Activated T-cell treated with anti-CD3 and anti-CD28 coated beads, Interleukin-2, amount 50 U/mL, for 24 hours (primary cell): ENCODE data around the gene PIAS4.
"Not testable (repeated sequence)": the region's sequence is repeated elsewhere in the genome, so short reads cannot be mapped to it uniquely, and the experiment has no call there.

Experiments
- DNase-seq: peaks from one replicate; pipeline ENCODE4 v3.0.0-alpha.2; 2020
- H3K27ac Mint-ChIP-seq: 2 replicates; pipeline ENCODE4 v1.8.0; 2020; ENCODE audit warnings: mild to moderate bottlenecking, mixed read lengths
- H3K27me3 Mint-ChIP-seq: 2 replicates; pipeline ENCODE4 v1.8.0; 2020; ENCODE audit warnings: mixed read lengths
- H3K36me3 Mint-ChIP-seq: 2 replicates; pipeline ENCODE4 v1.8.0; 2020; ENCODE audit warnings: low read depth, mixed read lengths
- H3K4me1 Mint-ChIP-seq: 2 replicates; pipeline ENCODE4 v1.8.0; 2020; ENCODE audit warnings: low read depth, mixed read lengths
- H3K4me3 Mint-ChIP-seq: 2 replicates; pipeline ENCODE4 v1.8.0; 2020; ENCODE audit warnings: mild to moderate bottlenecking, moderate library complexity, mixed read lengths
- H3K9me3 Mint-ChIP-seq: 2 replicates; pipeline ENCODE4 v1.8.0; 2020; ENCODE audit warnings: mixed read lengths

PIAS4 gene

DNA sequence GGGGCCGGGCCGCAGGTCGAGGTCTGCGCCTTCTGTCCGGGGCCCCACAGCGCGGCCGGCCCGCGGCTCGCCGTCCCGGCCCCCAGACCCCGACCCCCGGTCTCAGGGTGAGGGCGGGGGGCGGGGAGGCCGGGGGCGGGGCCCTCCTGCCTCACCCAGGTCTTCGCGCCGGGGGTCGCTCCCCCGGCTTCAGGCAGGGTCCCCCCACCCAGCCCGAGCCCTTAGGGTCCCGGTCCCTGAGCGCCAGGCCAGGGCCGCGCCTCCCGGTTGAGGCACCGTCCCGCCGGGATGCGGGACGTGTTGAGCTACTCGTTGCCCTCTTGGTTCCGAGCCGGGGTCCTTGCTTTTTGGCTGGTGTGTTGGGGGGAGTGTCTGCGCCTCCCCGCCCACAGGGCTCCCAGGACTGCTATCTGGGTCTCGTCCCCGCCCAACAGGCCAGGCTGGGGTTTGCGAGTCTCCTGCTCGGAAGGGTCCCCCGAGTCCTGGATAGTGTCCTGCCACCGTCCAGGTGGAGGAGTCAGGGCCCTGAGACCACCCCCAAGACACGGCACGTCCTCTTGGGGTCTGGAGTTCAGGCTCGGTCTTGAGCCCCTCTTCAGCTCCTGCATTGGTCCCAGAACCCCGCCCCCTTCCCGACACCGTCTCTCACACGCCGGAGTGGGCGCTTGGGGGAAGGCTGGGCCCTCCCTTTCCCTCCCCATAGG, 452 bp downstream of the PIAS4 start:
- Mint-ChIP-seq H3K27ac (peak overlapping the region; percentile 73), H3K4me1 (peaks cover 41% of the 10 kb centered on the region), H3K27me3 (no peaks in the 10 kb centered on the region), H3K36me3 (peaks cover 17% of the 10 kb centered on the region), H3K4me3 (peak overlapping the region; percentile 83), H3K9me3 (no peaks in the 10 kb centered on the region)
- peak; percentile 52 for DNase-seq

DNA sequence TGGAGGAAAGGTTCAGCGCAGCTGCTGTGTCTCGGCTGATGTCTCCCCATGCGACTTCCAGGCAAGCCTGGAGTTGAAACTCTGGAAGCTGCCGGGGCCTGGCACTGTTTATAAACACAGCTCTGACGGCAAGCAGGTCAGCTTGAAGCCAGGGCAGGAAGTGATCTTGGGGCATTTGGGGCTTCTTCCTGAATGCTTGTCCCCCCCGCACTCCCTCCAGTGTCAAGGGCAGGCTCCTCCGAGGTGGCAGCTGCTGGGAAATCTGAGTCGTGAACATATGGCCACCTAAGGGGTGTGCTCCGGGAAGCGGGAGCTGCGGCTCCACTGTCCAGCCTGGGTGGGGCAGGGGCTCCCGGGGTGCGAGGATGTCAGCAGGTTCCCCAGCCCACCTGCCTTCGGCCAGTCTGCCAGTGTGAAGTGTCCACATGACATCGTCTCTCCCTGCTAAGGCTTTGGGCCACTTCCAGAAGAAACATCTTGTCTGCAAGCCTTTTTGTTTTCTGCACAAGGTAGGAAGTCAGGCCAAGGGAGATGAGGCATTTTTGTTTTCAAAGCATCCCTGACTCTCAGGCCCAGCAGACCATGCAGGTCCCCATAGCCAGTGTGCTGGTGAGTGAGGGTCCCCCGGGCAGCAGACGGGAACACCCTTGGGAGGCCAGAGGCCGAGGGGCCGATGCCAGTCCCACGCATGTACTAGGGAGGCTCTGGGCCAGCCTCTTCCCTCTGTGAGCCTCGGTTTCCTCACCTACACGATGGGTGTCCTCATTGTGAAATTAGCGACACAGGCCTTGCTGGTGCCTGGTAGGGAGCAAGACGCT, 2.7 kb downstream of the PIAS4 start:
- H3K27ac Mint-ChIP-seq = no peak overlapping the region
- H3K36me3 Mint-ChIP-seq = peaks cover 36% of the 10 kb centered on the region
- peaks cover 51% of the 10 kb centered on the region for H3K4me1 Mint-ChIP-seq
- no peaks in the 10 kb centered on the region for H3K27me3 Mint-ChIP-seq
- no peaks in the 10 kb centered on the region for H3K9me3 Mint-ChIP-seq
- H3K4me3 Mint-ChIP-seq = peak overlapping the region; percentile 15
- DNase-seq = no peak

DNA sequence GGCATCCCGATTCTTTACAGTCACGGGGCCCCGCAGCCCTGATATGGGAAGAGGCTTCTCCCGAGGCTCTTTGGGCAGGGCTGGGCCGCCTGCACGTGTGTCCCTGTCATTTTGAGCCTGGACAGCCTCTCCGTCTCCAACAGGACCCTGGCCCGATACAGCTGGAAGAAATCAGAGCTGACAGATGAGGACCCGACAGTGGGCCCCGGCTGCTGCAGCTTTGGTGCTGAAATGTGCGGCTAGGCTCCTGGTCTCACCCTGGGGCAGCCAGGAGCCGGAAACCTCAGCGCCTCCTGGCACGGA, 3.2 kb downstream of the PIAS4 start:
- Mint-ChIP-seq H3K36me3 (peaks cover 41% of the 10 kb centered on the region), H3K4me3 (no peak overlapping the region), H3K4me1 (peaks cover 51% of the 10 kb centered on the region), H3K9me3 (no peaks in the 10 kb centered on the region), H3K27ac (peak overlapping the region; percentile 11), H3K27me3 (no peaks in the 10 kb centered on the region)
- no peak for DNase-seq

DNA sequence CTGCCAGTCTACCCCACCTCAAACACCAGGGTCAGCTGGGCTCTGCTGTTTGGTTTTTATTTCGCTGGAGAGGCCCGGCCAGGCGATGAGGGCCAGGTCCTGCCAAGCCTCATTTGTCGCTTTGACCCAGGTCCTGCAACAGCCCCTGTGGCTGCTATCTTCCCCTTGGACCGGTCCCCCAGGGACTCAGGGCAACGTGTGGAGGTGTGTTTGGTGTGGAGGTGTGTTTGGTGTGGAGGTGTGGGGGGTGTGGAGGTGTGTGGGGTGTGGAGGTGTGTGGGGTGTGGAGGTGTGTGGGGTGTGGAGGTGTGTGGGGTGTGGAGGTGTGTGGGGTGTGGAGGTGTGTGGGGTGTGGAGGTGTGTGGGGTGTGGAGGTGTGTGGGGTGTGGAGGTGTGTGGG, 3.9 kb downstream of the PIAS4 start:
- not testable (repeated sequence) for H3K9me3 Mint-ChIP-seq, H3K27me3 Mint-ChIP-seq, H3K4me3 Mint-ChIP-seq, DNase-seq
- Mint-ChIP-seq H3K4me1 (peaks cover 51% of the 10 kb centered on the region), H3K27ac (peak overlapping the region; percentile 11), H3K36me3 (peaks cover 47% of the 10 kb centered on the region)

DNA sequence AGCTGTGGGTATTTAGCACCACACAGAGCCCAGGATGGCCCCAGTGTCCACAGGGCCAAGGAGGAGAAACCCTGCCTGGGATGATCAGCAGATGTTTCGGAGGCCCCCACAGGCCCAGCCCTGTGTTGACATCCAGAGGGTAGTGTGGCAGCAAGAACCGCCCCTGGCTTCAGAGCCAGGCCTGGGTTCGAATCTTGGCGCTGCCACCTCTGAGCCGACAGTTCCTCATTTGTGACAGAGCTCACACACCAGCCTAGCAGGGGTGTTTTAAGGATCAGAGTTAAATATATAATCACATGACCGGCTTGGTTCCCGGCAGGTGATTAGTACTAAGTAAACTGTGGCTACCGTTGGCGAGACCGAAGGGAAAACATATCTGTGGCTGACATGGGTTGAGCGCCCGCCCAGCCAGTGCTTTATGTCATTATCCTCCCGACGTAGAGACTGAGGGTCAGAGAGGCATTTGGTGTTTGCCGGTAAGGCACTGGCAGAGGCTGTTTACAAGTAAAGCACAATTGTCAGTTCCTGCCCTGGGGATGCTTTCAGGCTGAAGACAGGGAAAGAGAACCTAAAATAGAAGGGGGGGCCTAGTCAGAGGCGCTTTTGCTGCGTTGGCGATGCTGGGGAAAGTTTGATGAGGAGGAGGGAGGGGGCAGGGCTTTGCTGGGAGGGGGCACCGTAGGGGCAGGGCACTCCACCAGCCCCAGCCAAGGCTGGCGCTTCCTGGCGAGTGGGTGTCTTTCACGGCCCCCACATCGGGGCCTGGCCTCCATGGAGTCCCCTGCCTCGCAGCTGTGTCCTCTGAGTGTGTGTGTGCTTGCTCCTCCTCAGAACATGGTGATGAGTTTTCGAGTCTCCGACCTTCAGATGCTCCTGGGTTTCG, 4.8 kb downstream of the PIAS4 start:
- Mint-ChIP-seq H3K36me3 (peaks cover 51% of the 10 kb centered on the region), H3K27ac (no peak overlapping the region)

DNA sequence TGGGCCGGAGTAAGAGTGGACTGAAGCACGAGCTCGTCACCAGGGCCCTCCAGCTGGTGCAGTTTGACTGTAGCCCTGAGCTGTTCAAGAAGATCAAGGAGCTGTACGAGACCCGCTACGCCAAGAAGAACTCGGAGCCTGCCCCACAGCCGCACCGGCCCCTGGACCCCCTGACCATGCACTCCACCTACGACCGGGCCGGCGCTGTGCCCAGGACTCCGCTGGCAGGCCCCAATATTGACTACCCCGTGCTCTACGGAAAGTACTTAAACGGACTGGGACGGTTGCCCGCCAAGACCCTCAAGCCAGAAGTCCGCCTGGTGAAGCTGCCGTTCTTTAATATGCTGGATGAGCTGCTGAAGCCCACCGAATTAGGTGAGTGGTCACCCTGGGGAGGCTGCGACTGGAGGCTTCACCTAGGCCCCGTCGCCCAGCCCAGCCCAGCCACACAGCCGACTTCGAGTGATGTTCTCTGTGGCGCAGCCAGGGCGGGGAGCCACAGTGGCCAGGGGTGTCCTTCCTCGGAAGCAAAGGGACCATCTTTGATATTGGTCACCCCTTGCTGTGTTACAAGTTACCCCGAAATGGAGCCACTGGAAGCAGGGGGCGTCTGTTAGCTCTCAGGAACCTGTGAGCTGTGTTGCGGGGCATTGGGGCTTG, 5.6 kb downstream of the PIAS4 start:
- Mint-ChIP-seq H3K4me3 (no peak overlapping the region), H3K9me3 (no peaks in the 10 kb centered on the region), H3K4me1 (peaks cover 51% of the 10 kb centered on the region), H3K36me3 (peaks cover 54% of the 10 kb centered on the region), H3K27me3 (no peaks in the 10 kb centered on the region), H3K27ac (no peak overlapping the region)
- no peak for DNase-seq

More for the DNA sequence above, 4.8 kb downstream of the PIAS4 start:
- H3K9me3 Mint-ChIP-seq = no peaks in the 10 kb centered on the region
- DNase-seq = no peak
- H3K27me3 Mint-ChIP-seq = no peaks in the 10 kb centered on the region
- peaks cover 51% of the 10 kb centered on the region for H3K4me1 Mint-ChIP-seq
- no peak overlapping the region for H3K4me3 Mint-ChIP-seq

DNA sequence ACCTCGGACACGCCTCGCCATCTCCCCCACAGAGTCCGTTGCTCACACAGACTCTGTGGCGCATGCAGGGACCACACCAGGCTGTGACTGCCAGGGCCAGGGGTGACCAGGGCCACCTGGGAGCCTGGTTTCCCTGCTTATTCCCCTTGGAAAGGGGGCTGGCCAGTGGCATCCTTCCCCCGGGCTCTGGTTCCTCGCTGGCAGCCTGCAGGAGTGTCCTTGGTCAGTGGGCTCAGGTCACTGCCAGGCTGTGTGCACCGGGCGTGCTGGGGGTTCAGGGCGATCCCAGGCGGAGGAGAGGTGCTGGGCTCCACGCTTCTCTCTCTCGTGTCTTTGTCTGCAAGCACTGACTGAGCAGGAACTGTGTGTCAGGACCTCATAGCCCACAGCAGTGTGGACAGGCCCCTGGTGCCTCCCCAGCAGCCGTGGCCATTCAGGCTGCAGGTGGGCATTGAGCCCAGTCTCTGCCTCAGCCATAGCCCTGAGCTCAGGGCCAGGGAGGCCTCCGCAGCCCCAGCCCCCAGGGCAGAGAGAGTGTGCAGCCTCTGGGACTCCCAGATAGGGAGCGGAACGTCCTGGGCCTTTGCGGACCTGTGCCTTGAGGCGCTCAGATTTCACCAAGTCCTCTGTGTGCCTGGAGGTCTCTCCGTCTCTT, 6.5 kb downstream of the PIAS4 start:
- no peaks in the 10 kb centered on the region for H3K9me3 Mint-ChIP-seq
- no peaks in the 10 kb centered on the region for H3K27me3 Mint-ChIP-seq
- H3K4me1 Mint-ChIP-seq = peaks cover 47% of the 10 kb centered on the region
- H3K4me3 Mint-ChIP-seq = no peak overlapping the region
- H3K36me3 Mint-ChIP-seq = peaks cover 60% of the 10 kb centered on the region
- H3K27ac Mint-ChIP-seq = no peak overlapping the region
- no peak for DNase-seq

DNA sequence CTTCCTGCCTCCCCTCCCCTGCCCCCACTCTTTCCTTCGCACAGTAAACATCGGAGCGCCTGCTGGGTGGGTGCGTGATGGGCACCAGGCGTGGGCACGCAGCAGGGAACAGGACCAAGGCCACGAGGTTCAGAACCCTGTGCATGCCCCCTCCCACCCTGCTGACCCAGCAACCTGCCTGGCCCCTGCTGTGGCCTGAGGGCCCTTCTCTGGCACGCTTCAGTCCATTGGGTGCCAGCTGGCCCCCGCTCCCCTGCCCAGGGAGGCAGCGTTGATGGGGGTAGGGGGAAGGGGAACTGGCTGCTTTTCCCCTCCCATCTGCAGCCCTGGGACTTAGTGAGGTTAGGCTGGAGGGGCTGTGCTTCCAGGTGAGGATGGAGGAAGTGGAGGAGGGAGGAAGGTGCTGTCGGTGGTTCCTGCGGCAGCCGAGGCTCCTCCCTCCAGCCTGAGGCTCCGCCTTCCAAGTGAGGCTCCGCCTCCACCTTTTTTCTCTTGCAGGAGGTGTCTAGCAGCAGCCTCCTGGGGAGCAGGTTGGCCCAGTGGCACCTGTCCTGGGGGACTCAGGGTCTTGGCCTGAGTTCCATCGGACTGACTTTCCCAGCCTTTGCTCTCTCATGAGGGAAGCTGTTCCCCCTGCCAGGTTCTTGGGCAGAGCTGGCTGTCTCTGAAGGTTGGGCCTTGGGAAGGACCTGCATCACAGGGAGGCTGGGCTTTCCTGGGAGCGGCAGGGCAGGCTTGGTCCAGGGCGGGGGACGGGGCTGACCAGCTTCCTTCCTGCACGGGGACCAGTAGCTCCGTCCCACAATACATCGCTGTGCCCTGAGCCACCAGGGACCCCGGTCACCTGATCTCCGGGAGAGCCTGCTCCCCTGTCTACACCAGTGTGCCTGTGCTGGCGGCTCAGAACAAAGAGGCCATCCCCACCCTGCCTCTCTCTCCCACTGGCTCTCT, 7.3 kb downstream of the PIAS4 start:
- Mint-ChIP-seq H3K4me3 (no peak overlapping the region), H3K4me1 (peaks cover 39% of the 10 kb centered on the region), H3K9me3 (no peaks in the 10 kb centered on the region), H3K27ac (no peak overlapping the region), H3K36me3 (peaks cover 60% of the 10 kb centered on the region), H3K27me3 (no peaks in the 10 kb centered on the region)
- peak; percentile 70 for DNase-seq

DNA sequence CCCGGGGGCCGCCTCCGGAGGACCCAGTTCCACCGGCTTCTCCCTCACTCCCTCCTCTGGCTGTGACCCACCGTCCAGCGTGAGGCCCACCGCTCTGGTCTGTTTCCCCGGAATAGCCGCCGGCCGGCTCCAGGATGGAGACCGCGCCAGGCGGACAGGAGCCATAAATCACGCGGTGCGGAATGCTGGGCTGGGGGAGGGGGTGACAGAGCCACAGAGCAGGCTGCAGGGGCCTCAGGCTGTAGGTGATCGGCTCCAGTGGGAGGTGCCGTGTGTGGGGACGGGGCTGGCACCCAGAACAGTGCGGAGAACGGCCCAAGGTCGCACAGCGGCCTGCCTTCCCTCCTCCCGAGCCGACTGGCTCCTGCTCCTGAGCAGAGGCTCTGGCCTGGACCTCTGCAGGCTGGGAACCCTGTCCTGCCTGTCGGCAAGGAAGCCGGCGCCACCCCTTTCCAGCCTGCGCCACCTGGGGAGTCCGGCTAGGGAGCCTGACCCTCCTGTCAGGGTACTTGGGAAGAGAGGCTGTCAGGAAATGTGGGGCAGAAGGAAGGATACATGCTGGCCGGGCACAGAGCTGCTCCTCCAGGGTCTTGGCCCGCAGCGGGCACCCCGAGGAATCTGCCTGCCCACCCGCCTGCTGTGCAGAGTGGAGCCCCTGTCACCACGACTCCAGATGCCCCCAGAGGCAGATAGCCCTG, 8.3 kb downstream of the PIAS4 start:
- Mint-ChIP-seq H3K4me3 (no peak overlapping the region), H3K27ac (no peak overlapping the region), H3K9me3 (no peaks in the 10 kb centered on the region), H3K36me3 (peaks cover 66% of the 10 kb centered on the region), H3K4me1 (peaks cover 30% of the 10 kb centered on the region), H3K27me3 (no peaks in the 10 kb centered on the region)
- no peak for DNase-seq

DNA sequence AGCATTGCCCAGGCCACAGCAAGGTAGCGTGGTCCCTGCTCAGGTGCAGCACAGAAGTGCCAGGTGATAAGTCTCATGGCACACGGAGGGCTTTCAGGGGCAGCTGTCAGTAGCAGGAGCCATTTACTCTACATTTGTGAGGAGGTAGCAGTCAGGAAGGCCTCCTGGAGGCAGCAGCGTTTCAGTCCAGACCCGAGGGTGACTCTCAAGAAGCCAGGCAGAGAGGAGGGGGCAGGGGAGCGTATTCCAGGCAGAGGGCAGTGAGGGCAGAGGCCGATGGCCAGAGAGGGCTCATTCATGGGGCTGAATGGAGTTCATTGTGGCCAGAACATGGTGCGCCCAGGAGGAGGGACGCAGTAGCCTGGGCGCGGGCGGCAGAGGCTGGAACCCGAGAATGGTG, 8.9 kb downstream of the PIAS4 start:
- H3K27ac Mint-ChIP-seq = no peak overlapping the region
- peaks cover 63% of the 10 kb centered on the region for H3K36me3 Mint-ChIP-seq
- no peak overlapping the region for H3K4me3 Mint-ChIP-seq
- no peaks in the 10 kb centered on the region for H3K27me3 Mint-ChIP-seq
- no peak for DNase-seq
- H3K4me1 Mint-ChIP-seq = peaks cover 24% of the 10 kb centered on the region
- H3K9me3 Mint-ChIP-seq = no peaks in the 10 kb centered on the region

DNA sequence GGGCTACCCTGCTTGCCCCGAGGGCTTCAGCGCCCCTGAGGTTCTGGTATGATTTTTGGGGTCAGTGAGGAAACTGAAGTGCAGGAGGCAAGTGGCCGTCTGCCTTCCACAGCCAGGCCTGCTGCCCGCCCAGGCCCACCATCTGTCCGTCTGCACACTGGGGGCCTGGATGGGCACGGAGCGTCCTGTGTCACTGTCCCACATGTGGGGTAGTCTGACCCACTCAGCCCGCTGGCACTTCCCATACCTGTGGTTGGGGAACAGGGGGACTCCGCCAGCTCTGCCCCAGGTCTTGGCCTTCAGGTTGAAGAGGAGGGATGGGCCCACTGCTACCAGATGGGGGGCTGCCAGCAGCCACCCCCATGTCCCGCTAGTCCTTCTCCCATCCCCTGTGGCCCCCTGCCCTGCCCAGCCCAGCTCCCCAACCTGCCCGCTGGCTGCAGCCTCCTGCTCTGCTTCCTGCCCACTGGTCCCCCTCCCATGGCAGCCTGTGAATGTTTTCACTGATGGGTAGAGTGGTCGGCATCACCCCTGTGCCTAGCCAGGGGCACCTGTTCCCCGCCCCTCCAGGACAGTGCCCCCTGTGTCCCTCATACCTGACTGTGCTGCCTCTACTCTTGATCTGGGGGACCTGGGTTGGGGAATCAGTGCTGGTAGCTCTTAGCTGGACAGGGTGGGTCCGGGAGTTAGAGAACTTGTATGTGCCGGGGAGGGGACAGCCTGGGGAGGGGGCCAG, 9.5 kb downstream of the PIAS4 start:
- Mint-ChIP-seq H3K9me3 (no peaks in the 10 kb centered on the region), H3K4me3 (no peak overlapping the region), H3K27me3 (no peaks in the 10 kb centered on the region), H3K4me1 (peaks cover 25% of the 10 kb centered on the region), H3K36me3 (peaks cover 67% of the 10 kb centered on the region), H3K27ac (no peak overlapping the region)
- DNase-seq = no peak

DNA sequence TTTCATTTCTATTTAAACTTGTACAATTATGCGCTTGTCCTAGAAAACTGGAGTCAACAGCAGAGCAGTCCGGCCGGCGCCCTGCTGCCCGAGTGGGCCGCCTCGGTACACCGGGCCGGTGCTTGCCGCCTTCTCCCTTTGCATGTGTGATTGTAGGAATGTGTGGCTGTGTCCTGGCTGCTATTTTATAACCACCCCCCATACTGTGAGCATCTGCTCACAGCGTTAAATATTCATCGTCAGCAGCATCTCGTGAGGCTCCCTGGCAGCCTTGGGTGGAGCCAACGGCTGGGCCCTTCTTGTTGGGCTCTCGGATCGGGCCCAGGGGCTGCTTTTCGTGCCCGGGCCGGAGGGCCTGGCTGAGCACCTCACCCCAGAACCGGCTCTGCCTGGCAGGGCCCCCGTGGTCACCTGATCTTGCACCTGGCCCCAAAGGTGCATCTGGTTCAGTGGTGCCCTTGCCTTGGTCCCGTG, 10.6 kb downstream of the PIAS4 start:
- DNase-seq = no peak
- H3K27ac Mint-ChIP-seq = peak overlapping the region; percentile 50
- no peaks in the 10 kb centered on the region for H3K27me3 Mint-ChIP-seq
- H3K36me3 Mint-ChIP-seq = peaks cover 58% of the 10 kb centered on the region
- H3K4me1 Mint-ChIP-seq = peaks cover 16% of the 10 kb centered on the region
- no peak overlapping the region for H3K4me3 Mint-ChIP-seq
- H3K9me3 Mint-ChIP-seq = no peaks in the 10 kb centered on the region
